ENCODE data around the gene GPR3. TPM values are rescaled to one million over a fixed set of nuclear protein-coding genes. Genes with fewer than 3 reads are reported as not detected.
A peak's percentile ranks its signal among the peaks of the same experiment; 100 is the strongest.

The GPR3 gene
- total and polyA plus RNA-seq, 2 of the 8 experiments (the other 6 are each of a cell fraction or from before 2014, with no cell fraction given) = 9.9 to 26.5 TPM

DNA sequence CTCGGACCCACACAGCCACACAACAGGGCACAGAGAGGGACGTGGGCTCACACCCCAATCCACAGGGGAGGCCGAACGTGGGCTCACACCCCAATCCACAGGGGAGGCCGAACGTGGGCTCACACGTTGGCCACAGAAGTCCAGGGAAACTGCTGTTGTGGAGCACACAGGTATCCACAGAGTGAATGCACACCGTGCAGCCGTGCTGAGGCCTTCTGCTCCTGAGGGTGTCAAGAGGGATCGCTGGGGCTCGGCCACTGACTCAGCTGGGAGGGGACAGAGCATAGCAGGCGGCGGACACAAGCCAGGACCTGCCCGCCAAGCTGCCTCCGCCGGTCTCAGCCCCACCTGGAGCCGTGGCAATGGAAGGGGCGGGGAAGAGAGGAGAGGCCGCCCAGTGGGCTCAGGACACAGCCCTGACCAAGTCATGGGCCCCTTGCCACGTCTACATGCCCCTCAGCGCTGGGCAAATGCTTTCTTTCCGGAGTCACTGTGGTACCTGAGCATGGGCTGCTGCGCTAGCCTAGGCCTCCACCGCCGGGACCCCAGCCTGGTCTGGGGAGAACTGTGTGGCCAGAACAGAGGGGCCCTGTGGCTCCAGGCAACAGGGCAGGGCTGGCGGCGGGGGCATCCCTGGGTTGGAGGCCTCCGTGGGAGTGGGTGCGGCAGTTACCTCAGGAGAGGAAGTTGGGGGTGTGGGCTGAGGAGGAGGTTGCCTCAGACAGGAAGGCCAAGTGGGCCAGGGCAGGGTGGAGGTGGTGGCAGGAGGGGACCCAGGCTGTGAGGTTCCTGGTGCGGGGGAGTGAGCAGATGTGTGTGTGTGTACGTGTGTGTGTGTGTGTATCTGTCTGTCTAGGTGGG lies 49.4 kb upstream of the GPR3 start:
- no peak for DNase-seq (ENCODE audit: low read depth in 1 of 2, low spot score in 2 of 2)

More for the DNA sequence above, 49.4 kb upstream of the GPR3 start:
- Histone ChIP-seq H3K27me3 (replicated peaks in 1 of 4; ENCODE audit: control insufficient read depth in 3 of 4, extremely low read depth in 1 of 4, insufficient read depth in 3 of 4, low read length in 3 of 4) (peaks cover 0 to 2% (median 0%) of the 10 kb centered on the region in 4 experiments; a peak in 1 of 7 replicates), H3K56ac (replicated peaks; ENCODE audit: insufficient read length, low read depth, low read length) (no peak overlapping the region), H3K14ac (ENCODE audit: insufficient read length) (no peak overlapping the region), H2AK5ac (ENCODE audit: low read depth, low read length) (peak overlapping the region; percentile 86), H4K5ac (ENCODE audit: insufficient read length, low read depth, low read length) (peak overlapping the region; percentile 29), H3K23me2 (ENCODE audit: low read depth, low read length) (peaks cover 6% of the 10 kb centered on the region; the same call in 1 of the 2 replicates), H4K8ac (ENCODE audit: extremely low read depth, insufficient read depth, low read length) (peak overlapping the region; percentile 62), H3K4me2 (ENCODE audit: insufficient read depth in 1 of 2, low read depth in 2 of 2, low read length in 2 of 2) (peak overlapping the region; percentile 78 to 94), H2BK120ac (replicated peaks; ENCODE audit: low read depth, low read length) (no peak overlapping the region), H3K36me3 (ENCODE audit: control insufficient read depth in 2 of 4, insufficient read depth in 4 of 4, low read length in 3 of 4) (0 out of 8 replicates have a peak, but pooled peaks cover 0 to 3% (median 0%) of the 10 kb centered on the region in 4 experiments), H3K18ac (ENCODE audit: extremely low read depth, low read length) (peak overlapping the region; percentile 96), H3K9ac (replicated peaks in 1 of 4; ENCODE audit: extremely low read depth in 1 of 4, low read depth in 3 of 4, low read length in 3 of 4) (peak overlapping the region in 1 of 4 experiments; percentile 13; a peak in 1 of 7 replicates), H3K27ac (ENCODE audit: low read depth, low read length) (no peak overlapping the region), H3K9me3 (ENCODE audit: insufficient read depth in 2 of 2, low read depth in 1 of 2, low read length in 1 of 2) (no peaks in the 10 kb centered on the region), H3K4me3 (ENCODE audit: extremely low read depth in 1 of 4, insufficient read depth in 2 of 4, low read depth in 3 of 4, low read length in 4 of 4) (peak overlapping the region in 1 of 4 experiments; percentile 59; a peak in 1 of 8 replicates), H2BK15ac (ENCODE audit: low read length) (peak overlapping the region; percentile 99; the same call in 1 of the 2 replicates), H2BK12ac (ENCODE audit: low read depth, low read length) (peak overlapping the region; percentile 92; the same call in 1 of the 2 replicates), H3K23ac (ENCODE audit: insufficient read length) (no peak overlapping the region), H4K91ac (replicated peaks; ENCODE audit: insufficient read length, low read length) (peak overlapping the region; percentile 48), H3K4ac (replicated peaks; ENCODE audit: insufficient read length, low read depth, low read length) (peak overlapping the region; percentile 54), H3K79me2 (ENCODE audit: control insufficient read depth in 1 of 2, insufficient read depth in 2 of 2, low read length in 2 of 2) (peaks cover 0 to 3% of the 10 kb centered on the region in 2 experiments; a peak in 1 of 4 replicates), H2AFZ (ENCODE audit: low read length) (no peak overlapping the region), H3K4me1 (replicated peaks in 1 of 4; ENCODE audit: control insufficient read depth in 3 of 4, insufficient read depth in 4 of 4, low read length in 3 of 4) (peaks cover 0 to 25% (median 20%) of the 10 kb centered on the region in 4 experiments; a peak in 6 of 7 replicates), H2BK20ac (ENCODE audit: low read length) (peak overlapping the region; percentile 83), H4K20me1 (replicated peaks in 1 of 2; ENCODE audit: control insufficient read depth in 1 of 2, insufficient read depth in 2 of 2, low read length in 2 of 2) (peaks cover 2 to 9% of the 10 kb centered on the region in 2 experiments), H3K79me1 (ENCODE audit: low read depth, low read length) (no peaks in the 10 kb centered on the region), H2BK5ac (ENCODE audit: low read depth, low read length) (peak overlapping the region; percentile 76; the same call in 1 of the 2 replicates)
- ChIA-PET POLR2A (ENCODE audit: partially characterized antibody) (interaction anchor here (0.9 to 3.2 kb wide), 9 partner anchors 8 to 54 kb away, joined by 3 to 14 read pairs (median 6); partner anchors contain the start of gene TMEM222), CTCF (ENCODE audit: partially characterized antibody) (interaction anchor here (0.6 to 17.0 kb wide), 16 partner anchors 8 to 299 kb away, joined by 3 to 321 read pairs (median 5); no protein-coding TSS in a partner anchor)
- FAIRE-seq = no peak
- 83% methylated on average over 23 of the region's 31 CpGs; no CpG with 5 or more reads in 1 of the 2 experiments for WGBS, 2 experiments (ENCODE audit: extremely low coverage in 1 of 2, insufficient coverage in 1 of 2, insufficient read length in 1 of 2, insufficient replicate concordance in 2 of 2, low coverage in 1 of 2, low lambda C conversion rate in 2 of 2, missing lambda C conversion rate in 1 of 2)
- TF ChIP-seq CEBPB (IDR thresholded peaks at IDR 0.05; ENCODE audit: low read depth, low read length) = no peak
- no peak for TF ChIP-seq CREB1 (IDR thresholded peaks at IDR 0.05)
- no peak for TF ChIP-seq CTBP2 (IDR thresholded peaks at IDR 0.05; ENCODE audit: borderline replicate concordance, insufficient read depth, insufficient read length, low read length)
- TF ChIP-seq RXRA (IDR thresholded peaks at IDR 0.05; ENCODE audit: insufficient read depth, low read depth, low read length) = no peak

Measured in H1 (cell line).